ENCODE data around the gene OR2T35.
A peak's percentile ranks its signal among the peaks of the same experiment; 100 is the strongest.

The OR2T35 gene

DNA sequence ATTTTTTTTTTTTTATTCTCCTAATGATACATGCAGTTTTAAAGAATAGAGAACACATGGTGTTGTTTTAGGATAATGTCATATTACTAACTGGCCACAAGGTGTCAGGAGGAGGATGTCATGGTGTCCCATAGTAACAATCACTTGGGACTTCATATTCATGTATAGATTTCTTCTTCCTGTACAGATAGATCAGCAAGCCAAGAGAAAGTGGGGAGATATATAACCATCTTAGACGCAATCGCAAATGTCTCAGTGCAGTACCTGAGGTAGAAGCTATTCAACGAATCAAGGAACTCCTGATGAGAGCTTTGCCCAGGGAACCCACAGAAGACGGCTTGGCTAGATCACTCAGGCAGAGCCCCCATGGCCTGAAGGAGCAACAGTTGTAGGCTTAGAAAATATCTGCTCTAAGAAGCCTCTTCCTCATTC lies 22.5 kb downstream of the OR2T35 start:
- TF ChIP-seq, protein P1, sequence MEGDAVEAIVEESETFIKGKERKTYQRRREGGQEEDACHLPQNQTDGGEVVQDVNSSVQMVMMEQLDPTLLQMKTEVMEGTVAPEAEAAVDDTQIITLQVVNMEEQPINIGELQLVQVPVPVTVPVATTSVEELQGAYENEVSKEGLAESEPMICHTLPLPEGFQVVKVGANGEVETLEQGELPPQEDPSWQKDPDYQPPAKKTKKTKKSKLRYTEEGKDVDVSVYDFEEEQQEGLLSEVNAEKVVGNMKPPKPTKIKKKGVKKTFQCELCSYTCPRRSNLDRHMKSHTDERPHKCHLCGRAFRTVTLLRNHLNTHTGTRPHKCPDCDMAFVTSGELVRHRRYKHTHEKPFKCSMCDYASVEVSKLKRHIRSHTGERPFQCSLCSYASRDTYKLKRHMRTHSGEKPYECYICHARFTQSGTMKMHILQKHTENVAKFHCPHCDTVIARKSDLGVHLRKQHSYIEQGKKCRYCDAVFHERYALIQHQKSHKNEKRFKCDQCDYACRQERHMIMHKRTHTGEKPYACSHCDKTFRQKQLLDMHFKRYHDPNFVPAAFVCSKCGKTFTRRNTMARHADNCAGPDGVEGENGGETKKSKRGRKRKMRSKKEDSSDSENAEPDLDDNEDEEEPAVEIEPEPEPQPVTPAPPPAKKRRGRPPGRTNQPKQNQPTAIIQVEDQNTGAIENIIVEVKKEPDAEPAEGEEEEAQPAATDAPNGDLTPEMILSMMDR (IDR thresholded peaks at IDR 0.05; ENCODE audit: borderline replicate concordance, insufficient read depth, low read depth, low read length): peak; percentile 40; the same call in 1 of the 2 replicates

DNA sequence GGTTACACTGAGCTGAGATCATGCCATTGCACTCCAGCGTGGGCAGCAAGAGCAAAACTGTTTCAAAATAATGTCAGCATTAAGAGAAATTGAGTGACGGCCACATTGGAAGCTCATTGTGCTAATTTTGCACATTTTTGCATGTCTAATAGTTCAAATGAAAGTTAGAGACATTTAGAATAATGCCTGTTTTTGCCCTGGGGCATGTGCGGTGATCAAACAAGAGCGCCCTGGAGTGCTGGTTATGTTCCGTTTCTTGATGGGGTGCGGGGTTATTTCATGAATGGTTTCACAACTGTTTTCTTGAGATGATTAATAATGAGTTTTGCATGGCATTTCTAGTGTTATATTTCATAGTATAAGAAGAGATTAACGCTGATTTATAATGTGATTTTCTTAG lies 23.3 kb downstream of the OR2T35 start:
- TF ChIP-seq, protein P1 (IDR thresholded peaks at IDR 0.05; ENCODE audit: borderline replicate concordance, insufficient read depth, low read depth, low read length): no peak
- no peak overlapping the region for H3K4me3 ChIP-seq (ENCODE audit: low read depth, low read length)

More for the DNA sequence above, 22.5 kb downstream of the OR2T35 start:
- no peak overlapping the region for H3K4me3 ChIP-seq (ENCODE audit: low read depth, low read length)

DNA sequence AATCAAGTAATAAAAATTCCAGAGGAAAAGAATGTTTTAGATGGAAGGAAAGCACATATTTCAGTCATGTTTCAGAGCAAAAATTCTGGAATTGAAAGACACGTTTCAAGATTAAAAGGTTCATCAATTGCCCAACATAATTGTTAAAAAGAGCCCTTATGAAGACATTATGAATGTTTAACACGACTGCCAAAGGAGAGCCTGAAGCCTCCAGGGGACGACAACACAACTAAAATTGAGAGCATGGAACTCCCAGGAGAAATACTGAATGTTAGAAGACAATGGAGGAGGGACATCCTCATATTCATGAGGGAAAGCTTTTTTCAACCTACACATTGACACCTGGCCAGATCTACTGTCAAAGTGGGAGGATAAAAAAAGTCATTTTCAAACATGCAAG lies 26.2 kb downstream of the OR2T35 start:
- TF ChIP-seq, protein P1 (IDR thresholded peaks at IDR 0.05; ENCODE audit: borderline replicate concordance, insufficient read depth, low read depth, low read length): peak; percentile 62
- no peak overlapping the region for H3K4me3 ChIP-seq (ENCODE audit: low read depth, low read length)

DNA sequence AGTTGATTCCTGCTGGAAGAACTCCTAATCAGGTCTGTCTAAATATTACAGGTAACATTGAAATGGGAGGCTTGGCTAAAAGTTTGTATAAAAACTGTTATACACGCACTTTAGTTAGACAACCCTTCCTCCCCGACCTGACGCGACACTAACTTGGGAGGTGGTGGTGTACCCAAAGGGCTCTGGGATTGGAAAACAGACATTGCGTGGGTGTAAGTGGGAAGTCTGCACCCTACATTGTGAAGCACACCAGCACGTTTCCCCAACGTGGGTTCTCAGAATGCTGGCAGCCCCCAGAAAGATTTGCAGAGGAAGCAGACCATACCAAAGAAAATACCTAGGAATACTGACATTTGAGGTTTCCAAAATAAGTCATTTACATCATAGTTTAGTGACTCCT lies 27.0 kb downstream of the OR2T35 start:
- no peak overlapping the region for H3K4me3 ChIP-seq (ENCODE audit: low read depth, low read length)
- TF ChIP-seq, protein P1 (IDR thresholded peaks at IDR 0.05; ENCODE audit: borderline replicate concordance, insufficient read depth, low read depth, low read length): no peak

DNA sequence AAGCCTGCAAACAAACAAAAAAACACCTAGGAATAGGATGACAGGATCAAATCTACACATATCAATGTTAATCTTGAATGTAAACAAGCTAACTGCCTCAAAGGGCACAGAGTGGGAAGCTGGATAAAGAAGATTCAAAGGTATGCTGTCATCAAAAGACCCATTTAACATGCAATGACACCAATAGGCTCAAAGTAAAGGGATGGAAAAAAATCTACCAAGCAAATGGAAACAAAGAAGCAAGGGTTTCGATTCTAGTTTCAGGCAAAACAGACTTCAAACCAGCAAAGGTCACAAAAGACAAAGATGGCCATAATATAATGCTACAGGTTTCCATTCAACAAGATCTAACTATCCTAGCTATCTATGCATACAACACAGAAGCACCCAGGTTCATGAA lies 31.3 kb downstream of the OR2T35 start:
- TF ChIP-seq, protein P1 (IDR thresholded peaks at IDR 0.05; ENCODE audit: borderline replicate concordance, insufficient read depth, low read depth, low read length): no peak
- H3K4me3 ChIP-seq (ENCODE audit: low read depth, low read length): no peak overlapping the region

DNA sequence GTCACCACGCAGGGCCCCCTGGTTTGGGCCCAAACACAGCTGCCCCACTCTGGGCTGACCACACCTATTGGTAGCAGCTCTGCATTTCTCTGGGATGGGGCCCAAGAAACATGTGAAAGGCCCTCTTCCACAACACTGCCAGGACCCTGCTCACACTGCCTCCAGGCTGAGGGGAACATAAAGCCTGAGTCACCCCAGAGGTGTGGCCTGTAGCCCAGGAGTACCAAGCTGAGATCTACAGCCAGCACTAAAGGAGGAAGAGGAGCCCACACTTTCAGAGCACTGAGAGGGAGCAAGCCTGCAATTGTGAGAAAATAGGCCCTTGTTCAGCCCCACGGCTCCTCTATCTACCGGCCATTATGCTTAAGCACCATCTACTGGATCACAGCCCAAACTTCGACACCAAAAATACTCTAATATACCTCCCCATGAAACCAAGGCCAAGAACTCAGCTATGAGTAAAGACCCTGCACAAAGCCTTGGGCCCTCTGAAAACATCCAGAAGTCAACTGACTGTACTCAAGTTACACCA lies 33.1 kb downstream of the OR2T35 start:
- H3K4me3 ChIP-seq (ENCODE audit: low read depth, low read length): no peak overlapping the region
- TF ChIP-seq, protein P1 (IDR thresholded peaks at IDR 0.05; ENCODE audit: borderline replicate concordance, insufficient read depth, low read depth, low read length): peak; percentile 17; the same call in 1 of the 2 replicates

DNA sequence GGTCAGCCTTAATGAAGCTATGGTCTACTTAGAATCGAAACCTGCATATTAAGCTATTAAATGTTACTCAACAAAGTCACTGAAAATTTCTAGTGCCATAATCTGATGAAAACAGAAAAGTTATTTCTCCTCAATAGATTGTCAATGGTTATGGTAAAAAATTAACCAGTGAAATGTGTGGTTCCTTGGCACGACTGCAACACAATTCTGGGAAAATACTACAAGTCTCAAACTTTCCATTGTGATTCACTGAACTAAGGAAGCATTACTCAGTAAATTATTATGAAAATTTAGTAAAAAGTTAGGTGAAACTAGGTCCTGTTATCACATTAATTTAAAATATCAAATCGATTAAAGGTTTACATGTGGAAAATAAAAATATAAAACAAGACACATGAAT lies 34.8 kb downstream of the OR2T35 start:
- TF ChIP-seq, protein P1 (IDR thresholded peaks at IDR 0.05; ENCODE audit: borderline replicate concordance, insufficient read depth, low read depth, low read length): no peak
- no peak overlapping the region for H3K4me3 ChIP-seq (ENCODE audit: low read depth, low read length)
